Body of pancreas (tissue), 4 donors: ENCODE data around the gene PHYKPL.

Experiments
- CTCF ChIP-seq, 7 experiments: fragments of 450-650 bp in 4 of 7; fragments of 200-600 bp in 3 of 7; sonication (generic) in 3 of 7; IDR thresholded peaks; one replicate each; pipeline ENCODE4 v1.5.1; 2016 to 2019; ENCODE audit warnings: antibody characterized with exemption in 7 of 7
- POLR2A ChIP-seq, 3 donors: fragments of 450-650 bp; IDR thresholded peaks; one replicate each; pipeline ENCODE4 v1.6.1; 2016; ENCODE audit warnings: antibody characterized with exemption in 3 of 3, mild to moderate bottlenecking in 2 of 3

DNA sequence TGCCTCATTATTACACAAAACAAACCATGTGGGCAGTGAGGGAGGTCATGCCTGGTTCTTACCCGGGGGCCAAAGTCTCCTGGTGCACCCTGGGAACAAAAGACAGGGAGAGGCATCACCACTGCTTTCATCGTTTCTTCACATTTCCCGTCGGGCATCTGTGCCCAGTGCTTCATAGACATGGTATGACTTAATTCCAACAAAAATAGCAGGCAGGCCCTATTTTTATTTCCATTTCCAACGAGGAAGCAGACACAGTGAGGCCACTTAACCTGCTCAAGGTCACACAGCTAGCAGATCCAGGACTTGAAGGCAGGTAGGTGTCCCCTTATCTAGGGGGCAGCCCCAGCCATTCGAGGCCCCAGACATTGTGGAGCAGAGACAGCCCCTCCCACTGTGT is 34.6 kb upstream of the PHYKPL start:
- TF ChIP-seq POLR2A (IDR thresholded peaks at IDR 0.05): no peak
- TF ChIP-seq CTCF (IDR thresholded peaks at IDR 0.05): no peak
